Stimulated activated naive CD8-positive, alpha-beta T cell treated with anti-CD3 and anti-CD28 coated beads, Interleukin-15, Interleukin-2, amounts not matched to agents 100 U/mL and 50 U/mL, for 24 hours (primary cell): Measurements from ENCODE around the gene IRX6.

Experiments
- ATAC-seq: fragments of 150-1000 bp; cut with Tn5 transposase; one replicate; pipeline ENCODE4 v1.10.0; 2021
- DNase-seq: peaks from one replicate; pipeline ENCODE4 v3.0.0; 2021

The IRX6 gene

DNA sequence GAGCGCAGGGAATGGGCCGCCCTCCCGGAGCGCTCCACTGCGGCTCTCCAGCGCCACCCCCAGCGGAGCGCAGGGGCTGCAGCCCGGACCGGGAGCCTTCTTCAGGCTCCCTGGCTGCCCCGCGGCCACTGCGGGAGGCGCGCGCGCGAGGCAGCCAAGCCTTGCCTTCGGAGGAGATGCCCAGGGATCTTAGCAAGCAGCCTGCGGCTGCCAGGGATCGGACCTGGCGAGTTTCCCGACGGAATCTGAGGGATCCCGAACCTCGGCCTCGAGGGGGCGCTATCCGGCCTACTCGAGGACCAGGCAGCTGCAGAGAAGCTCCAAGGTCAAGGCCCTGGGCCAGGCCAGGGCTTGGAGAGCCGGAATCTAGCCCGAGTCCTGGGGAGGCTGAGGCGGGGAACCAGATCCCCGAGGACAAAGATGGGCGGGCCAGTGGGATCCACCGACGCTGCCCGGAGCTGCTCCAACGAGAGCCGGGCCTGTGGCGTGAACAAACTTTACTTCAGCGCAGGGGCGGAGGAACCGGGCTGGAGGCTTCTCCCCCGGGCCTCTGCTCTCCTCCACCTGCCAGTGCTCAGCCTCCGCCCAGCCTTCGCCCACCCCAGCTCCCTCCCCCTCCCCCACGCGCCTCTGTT, at the start of gene IRX6:
Gene IRX6 (plus strand): TSS at position 567 of the 635 bp plus-strand sequence. CDS start 889 bp downstream, outside the sequence.
- no peak for DNase-seq
- no peak for ATAC-seq

DNA sequence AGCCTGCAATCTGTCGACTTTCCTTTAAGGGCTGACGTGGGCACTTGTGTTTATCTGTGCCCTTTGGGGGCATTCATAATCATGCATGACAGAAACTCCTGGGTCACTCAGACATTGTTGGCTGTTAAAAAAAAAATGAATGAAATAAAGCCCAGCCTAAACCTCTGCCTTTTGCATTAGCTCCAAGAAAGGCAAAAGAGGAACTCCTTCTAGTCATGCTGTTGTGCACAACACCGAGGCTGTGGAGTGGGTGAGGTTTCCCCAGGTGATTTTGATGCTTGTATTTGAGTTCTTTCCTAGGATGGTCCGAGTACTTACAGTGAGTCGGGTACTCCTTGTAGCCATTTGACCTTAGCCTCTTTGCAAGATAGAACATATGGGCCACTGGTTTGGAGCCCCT, 49.6 kb upstream of the IRX6 start:
- no peak for DNase-seq
- ATAC-seq: no peak

DNA sequence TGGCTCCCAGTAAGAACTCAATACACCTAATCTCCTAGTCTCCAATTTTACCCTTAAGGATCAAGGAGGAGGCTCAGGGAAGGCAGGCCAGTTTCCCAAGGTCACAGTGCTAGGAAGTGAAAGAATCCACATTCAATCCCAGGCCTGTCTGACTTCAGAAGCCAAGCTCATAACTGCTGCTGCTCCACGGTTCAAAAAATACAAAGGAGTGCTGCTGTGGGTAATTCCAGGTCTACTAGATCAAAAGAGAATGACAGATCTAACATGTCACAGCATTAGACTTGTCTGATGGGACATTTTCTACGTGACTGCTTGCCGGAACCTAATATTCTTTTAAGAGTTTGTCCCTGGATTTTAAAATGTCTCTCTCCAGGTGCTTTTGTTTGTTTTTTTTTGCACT, 48.8 kb upstream of the IRX6 start:
- DNase-seq (no peak), ATAC-seq (no peak)

DNA sequence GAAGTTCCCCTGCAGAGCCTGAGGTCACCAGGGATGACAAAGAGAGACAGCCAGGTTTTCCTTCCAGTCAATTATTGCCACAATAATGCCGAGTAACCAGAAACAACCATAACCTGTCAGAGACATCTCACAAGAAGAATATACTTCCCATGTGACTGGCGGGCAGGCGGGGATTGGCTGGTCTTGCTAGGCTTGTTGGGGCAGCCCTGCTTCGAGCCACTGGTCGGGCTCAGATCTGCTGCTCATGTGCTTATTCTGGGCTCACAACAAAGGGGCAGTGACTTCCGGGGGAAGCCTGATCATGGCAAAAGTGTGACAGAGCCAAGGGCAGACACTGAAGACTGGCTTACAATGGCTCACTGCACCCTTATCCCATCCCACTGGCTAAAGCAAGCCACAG, 48.1 kb upstream of the IRX6 start:
- DNase-seq (no peak), ATAC-seq (no peak)

DNA sequence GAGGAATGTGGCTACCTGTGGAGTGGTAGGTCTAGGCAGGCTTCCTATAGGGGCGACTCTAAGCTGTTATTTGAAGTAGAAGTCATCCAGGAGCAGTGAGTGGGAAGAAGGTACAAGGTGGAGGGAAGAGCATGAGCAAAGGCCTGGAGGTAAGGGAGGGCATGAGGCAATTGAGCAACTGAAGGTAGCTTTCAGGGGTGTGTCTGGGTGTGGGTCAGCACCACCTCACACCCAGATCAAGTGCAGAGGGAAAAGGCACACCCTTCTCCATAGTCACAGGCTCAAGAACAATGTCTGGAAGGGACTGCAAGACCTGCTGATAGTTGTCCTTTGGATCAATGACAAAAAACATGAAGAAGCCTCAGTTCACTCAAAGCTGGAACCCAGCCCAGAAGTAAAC, 46.5 kb upstream of the IRX6 start:
- ATAC-seq (no peak), DNase-seq (no peak)

DNA sequence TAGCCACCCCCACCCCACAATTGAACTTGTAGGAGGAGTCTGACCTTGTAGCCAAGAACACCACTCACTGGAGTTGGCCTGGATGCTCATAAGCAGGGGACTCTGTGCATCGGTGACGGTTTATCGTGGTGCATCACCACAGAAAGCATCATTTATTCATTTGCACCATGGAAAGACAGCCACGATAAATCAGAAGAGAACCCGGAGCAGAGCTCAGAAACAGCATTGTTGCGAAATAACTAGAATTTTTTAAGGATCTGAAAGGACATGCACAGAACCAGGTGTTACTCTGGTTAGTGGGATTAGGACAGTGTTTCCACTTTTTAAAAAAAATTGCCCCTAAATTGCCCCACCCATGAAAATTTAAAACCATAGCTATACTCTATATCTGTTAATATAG, 44.4 kb upstream of the IRX6 start:
- DNase-seq (no peak), ATAC-seq (no peak)

DNA sequence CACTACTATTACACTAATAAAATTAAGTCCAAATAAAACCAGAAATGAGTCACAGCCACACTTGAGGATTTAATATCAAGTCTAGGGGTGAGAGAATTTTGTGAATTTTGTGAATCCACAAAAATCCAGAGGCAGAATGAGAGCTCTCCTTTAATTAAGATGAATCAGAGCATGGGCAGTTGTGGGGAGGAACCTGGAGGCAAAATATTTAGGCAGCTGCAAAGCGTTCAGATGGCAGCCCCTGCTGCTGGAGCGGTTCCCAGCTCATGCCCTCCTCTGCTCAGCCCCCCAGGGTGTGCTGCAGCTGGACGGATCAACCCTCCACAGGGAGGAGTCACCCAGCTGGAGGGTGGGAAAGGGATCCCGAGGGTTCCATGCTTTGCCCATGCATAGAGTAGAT, 43.4 kb upstream of the IRX6 start:
- ATAC-seq (no peak), DNase-seq (no peak)

DNA sequence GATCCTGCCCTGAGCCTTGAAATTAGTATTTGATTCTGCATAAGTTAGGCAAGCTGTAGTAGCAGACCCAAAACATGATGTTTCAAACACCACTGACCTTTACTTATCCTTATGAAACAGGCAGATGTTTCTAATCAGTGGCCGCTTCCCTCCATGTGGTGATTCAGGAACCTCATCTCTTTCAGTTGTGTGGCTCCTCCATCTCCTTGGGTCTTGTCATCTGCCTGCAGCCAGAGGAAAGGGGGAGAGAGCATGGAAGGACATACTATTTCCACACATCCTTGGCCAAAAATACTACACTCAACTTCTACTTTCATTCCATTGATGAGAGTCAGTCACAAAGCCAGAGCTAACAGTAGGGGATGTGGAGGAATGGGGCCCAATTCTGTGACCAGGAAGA, 41.6 kb upstream of the IRX6 start:
- no peak for ATAC-seq
- DNase-seq: no peak

DNA sequence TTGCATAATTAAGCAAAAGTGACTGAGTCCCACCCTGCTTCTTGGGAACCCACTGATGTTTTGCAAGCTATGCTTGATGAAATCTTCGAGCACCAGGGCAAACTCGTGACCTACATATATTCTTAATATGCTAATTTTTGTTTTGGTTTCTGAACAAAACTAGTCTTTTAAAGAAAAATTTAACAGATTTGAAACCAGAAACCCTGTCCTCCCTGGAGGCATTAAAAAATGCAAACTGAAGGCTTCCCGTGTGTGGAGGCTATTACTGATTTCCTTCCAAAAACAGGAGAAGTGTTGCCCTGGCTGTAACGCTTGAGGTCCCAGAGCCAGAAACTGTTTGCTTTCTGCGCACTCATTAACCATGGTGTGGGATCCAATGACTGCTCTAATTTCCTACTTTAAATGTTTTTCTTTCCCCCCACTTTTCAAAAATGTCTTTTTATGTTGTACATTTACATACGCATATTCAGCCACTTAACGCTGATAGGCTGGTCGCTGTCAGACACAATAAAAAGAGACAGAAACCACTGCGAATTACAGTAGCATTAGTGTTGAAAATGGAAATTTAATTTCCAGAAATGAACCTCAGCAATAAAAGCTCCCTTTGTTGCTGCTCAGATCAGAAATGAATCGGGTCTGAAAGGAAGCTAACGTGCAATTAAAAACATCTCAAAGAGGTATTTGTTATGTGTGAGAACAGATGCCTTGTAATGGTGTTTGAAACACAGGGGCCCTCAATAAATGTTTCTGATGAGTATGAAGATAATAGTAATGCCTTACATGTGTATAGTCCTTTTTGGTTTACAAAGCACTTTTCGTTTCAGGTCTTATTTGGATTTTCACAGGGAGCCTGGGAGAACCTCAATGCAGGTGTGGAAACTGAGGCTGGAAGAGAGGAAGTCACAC, 39.9 kb upstream of the IRX6 start:
- no peak for DNase-seq
- no peak for ATAC-seq

DNA sequence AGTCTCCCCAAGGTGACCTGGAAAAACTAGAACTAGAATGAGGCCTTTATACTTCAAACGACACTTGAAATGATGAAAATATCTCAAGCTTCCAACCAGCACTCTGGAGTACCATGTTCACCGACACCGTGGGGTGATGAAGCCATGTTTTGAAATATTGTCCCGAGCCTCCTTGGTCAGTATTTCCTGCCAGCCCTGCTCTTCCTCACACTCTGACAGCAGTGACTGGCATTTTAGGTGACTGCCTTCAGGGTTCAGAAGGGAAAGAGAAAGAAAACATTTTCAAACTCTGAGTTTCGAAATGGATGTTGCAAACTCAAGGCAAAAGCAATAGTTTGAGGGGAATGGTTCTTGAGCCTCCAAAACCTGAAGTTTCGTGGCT, 39.3 kb upstream of the IRX6 start:
- ATAC-seq: no peak
- no peak for DNase-seq

DNA sequence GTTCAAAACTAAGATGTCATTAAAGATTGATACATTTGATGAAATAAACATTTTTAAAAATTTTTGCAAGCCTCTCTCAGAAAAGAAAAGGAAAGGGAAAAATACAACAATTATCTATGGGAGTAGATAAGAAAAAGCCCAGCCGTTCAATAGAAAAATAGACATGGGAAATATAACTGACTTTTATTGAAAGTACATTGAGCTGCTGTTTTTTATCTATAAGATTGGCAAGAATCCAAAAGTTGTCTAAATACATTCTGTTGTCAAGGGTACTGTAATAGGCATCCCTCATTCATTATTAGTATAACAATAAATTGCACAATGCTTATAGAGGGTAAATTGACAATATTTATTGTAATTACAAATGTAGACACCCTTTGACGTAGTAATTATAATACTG, 38.4 kb upstream of the IRX6 start:
- no peak for ATAC-seq
- DNase-seq: no peak

DNA sequence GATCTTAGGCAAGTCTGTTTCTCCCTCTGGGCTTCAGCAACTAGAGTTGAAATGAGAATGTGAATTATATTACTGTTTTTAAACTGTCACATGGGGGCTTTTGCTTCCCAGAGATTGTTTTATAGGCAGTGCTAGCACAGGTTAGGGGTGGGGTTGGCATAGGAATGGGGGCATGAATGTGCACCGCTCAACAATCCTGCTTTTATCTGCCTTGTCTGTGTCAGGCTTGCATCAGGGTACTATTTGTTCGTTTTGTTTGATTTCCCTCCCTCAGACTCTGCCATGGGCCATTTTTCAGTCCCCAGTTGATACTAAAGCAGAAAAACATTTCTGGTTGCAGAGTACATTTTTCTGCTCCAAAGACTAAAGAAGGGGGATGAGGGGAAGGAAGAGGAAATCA, 34.6 kb upstream of the IRX6 start:
- ATAC-seq (no peak), DNase-seq (no peak)

DNA sequence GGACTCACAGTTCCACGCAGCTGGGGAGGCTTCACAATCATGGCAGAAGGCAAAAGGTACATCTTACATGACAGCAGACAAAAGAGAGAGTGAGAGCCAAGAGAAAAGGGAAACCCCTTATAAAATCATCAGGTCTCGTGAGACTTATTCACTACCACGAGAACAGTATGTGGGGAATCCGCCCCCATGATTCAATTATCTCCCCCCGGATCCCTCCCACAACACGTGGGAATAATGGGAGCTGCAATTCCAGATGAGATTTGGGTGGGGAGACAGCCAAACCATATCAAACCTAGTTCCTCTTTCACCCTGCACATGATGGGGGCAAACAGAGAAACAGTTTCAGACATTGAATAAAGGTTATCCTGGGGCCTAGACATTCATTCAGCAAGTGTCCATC, 32.2 kb upstream of the IRX6 start:
- DNase-seq (no peak), ATAC-seq (no peak)

DNA sequence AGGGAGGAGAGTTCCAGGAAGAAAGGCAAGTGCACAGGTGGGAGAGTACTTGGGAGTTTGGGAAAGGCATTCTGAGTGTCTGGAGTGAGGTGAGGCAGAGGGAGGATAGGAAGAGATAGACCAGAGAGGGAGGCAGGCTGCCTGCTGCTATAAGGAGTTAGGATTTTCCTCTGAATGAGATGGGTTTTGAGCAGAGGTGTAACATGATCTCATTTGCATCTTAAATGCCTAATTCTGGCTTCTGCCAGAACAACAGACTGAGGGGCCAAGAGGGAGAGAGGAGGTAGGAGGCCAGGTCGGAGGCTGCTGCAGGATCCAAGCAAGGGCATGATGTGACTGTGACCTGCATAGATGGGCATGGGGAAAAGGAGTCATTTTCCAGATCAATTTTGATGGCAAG, 31.5 kb upstream of the IRX6 start:
- ATAC-seq: no peak
- DNase-seq: no peak

DNA sequence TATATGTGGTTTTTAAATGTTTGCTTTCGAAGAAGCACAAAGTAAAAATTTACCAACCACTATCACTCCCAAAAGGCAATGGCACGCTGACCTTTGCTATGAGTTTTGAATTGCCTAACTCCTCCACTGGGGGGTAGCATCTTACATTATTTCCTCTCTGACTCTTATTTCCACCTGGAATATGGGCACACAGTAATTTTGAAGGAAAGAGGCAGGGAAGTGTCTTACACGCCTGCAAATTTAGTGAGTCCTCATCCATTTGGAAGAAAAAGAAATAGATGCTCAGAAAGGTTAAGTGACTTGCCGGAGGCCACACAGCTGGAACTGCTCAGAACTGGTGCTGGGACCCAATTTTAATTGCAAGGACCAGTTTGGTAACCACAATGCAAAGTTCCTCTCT, 29.9 kb upstream of the IRX6 start:
- DNase-seq (no peak), ATAC-seq (no peak)

DNA sequence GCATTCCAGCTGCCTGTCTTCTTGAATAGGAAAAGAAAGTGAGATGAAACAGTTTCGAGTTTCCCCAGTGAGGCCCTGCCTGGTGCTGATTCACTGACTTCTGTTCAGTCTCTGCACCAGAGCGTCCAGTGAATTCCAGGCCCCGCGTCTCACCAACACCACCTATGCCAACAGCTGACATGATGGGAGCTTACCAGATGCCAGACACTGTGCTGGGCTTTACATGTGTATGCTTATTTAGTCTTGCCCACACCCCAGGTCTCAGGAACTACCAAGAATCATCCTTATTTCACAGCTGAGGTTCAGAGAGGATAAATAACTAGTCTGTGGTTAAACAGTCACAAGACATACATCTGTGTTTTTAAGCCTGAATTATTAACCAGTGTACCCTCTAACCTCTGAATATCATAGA, 29.1 kb upstream of the IRX6 start:
- ATAC-seq (no peak), DNase-seq (no peak)

DNA sequence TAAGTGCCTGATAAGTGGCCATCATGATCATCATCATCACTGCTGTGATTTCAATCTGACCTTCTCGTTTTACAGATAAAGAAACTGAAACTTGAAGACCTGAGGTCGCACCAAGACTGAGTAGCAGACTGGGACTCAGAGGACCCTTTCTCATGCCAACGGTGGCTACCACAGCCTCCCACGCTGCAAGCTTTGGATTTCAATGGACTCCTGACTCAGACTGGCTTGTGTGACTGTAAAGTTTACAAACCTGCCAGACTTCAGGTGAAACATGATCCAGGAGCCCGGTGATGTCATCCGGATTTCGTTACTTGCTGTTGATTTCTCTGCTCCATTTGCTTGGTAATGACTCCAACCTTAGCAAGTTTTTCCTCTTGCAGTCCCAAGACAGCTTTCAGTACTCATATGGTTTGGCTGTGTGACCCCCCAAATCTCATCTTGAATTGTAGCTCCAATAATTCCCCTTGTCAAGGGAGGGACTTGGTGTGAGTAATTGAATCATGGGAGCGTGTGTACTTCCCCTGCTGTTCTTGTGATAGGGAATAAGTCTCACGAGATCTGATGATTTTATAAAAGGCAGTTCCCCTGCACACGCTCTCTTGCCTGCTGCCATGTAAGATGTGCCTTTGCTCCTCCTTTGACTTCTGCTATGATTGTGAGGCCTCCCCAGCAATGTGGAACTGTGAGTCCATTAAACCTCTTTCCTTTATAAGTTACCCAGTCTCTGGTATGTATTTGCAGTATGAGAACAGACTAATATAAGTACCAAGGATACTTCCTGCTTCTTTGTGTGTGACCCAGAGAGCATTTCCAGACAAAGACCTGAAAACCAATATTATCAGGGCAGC, 26.7 kb upstream of the IRX6 start:
- ATAC-seq (no peak), DNase-seq (no peak)

DNA sequence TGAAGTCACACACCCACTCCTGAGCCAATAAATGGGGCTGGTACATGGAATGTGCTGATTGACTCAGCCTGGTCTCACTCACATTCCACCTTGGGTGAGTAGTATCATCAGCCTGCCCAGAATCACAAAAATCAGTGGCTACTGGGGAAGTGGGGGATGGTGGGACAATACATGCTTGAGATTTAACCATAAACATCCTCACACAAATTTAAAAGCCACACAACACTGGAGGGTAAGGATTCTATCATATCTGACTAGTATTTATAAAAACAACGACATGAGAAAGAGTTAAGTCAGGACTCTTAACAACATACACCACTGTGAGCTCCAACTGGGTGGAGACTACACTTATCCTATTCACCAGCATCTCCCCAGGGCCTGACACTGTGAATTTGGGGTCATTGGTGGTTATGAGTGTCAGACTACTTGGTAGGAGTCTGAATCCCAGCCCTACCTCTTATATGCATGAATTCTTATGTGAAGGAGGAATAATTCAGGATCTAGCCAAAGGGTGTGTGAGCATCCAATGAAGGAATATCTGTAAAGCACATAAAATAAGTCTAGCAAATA, 26.0 kb upstream of the IRX6 start:
- DNase-seq (no peak), ATAC-seq (no peak)

DNA sequence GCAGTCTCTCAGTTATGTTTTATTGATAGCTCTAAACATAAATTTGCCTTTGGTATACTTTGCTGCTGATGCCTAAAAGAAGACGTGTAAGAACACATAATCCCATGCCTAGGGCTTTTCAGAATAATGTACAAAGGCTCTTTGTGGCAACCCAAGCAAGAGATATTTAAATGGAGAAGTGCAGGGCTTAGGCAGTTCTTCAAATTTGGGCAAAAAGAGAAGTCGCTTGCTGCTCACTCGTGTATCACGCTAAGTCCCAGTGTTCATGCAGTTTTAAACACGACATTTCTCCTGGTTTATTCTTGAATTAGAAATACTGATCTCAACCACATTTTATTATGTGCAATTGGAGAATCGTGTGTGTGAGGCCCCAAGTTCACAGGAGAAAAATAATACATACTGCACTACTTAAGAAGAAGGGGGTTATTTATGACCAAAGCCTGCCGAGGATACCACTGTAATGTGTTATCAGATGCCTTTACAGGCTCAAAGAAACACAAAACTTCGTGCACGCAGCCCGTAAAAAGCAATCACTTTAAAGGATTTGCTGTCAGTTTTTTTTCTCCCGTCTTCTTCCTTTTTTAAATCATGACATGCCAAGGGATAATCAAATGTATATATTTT, 22.5 kb upstream of the IRX6 start:
- ATAC-seq (no peak), DNase-seq (no peak)

DNA sequence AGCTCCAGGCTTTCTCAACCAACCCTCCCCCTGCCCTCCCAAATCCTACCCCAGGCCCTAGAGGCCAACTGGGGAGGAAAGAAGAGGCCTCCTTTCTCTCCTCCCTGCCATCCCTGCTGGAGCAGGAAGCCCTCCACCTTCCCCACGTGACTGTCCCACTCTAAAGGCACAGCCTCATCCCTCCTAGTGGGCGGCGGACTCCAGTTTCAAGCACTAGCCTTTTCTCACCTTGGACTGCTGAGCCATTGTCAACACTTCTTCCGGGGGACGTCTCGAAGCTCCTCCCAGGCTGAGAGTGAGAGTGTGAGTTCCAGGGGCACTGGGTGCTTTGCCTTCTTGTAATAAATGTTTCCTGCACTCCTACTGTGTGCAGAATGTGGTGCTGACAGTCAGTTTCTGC, 21.4 kb upstream of the IRX6 start:
- DNase-seq (no peak), ATAC-seq (no peak)

DNA sequence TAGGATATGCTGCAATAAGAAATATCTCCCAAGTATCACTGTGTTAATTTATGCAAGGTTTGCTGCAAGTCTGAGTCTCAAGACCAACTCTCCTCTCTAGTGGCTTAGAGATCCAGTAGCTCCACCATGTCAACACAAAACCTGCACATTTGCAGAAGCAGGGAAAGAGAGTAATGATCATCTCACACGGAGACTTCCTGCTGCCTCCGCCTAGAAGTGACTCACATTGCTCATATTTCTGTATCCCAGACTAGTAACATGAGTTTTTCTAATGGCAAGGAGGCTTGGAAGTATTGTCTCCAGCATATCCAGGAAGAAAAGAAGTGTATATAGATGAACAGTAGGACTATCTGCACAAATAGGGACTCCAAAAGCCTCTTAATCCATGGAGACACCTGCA, 15.0 kb upstream of the IRX6 start:
- no peak for ATAC-seq
- no peak for DNase-seq

DNA sequence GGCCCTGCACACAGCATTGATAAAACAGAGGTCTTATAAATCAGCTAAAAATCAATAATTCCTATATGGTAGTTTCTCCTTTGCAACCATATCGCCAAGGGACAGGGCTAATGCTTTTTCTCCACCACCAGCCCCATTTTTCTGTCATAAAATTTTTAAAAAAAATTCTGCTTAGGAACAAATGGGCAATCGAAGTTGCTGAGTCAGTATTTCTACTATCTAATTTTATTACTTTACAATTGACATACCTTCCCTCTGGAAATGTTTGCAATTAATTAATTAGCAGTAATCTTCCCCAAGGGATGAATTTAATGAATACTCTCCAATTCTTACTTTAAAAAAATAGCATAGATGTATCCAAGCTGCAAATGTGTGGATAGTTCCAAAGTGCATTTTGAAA, 1.7 kb upstream of the IRX6 start:
- DNase-seq: no peak
- ATAC-seq: no peak
